GM13976 (cell line): ENCODE results near the gene PSORS1C2.
"Not testable (repeated sequence)": the region's sequence is repeated elsewhere in the genome, so short reads cannot be mapped to it uniquely, and the experiment has no call there.

Experiments used
- DNase-seq: peaks from one replicate; pipeline ENCODE4 v3.0.0; 2012; ENCODE audit warnings: low spot score
- in situ Hi-C: fragments of 300-500 bp; cut with MboI; formaldehyde crosslinking; loops from one replicate; pipeline ENCODE4 v1.12.0; 2022; ENCODE audit warnings: low sequenced_read_pairs, mixed read lengths, inconsistent platforms; ENCODE audit not compliant: unreplicated experiment
- TF ChIP-seq, protein P1 (sequence below): IDR thresholded peaks from 2 replicates; pipeline ENCODE4 v1.5.1; 2012; ENCODE audit warnings: borderline replicate concordance, mild to moderate bottlenecking; ENCODE audit not compliant: insufficient read depth; ENCODE audit errors: extremely low read depth, missing control alignments, control extremely low read depth

PSORS1C2 gene

GRCh38 chr6:31170987-31171671 lies 32.3 kb upstream of the PSORS1C2 start:
- TF ChIP-seq, protein P1, sequence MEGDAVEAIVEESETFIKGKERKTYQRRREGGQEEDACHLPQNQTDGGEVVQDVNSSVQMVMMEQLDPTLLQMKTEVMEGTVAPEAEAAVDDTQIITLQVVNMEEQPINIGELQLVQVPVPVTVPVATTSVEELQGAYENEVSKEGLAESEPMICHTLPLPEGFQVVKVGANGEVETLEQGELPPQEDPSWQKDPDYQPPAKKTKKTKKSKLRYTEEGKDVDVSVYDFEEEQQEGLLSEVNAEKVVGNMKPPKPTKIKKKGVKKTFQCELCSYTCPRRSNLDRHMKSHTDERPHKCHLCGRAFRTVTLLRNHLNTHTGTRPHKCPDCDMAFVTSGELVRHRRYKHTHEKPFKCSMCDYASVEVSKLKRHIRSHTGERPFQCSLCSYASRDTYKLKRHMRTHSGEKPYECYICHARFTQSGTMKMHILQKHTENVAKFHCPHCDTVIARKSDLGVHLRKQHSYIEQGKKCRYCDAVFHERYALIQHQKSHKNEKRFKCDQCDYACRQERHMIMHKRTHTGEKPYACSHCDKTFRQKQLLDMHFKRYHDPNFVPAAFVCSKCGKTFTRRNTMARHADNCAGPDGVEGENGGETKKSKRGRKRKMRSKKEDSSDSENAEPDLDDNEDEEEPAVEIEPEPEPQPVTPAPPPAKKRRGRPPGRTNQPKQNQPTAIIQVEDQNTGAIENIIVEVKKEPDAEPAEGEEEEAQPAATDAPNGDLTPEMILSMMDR, result no peak
- in situ Hi-C loops, result no loop called here
- DNase-seq, result no peak

- in situ Hi-C loops, result no loop called here
- DNase-seq, result no peak
- TF ChIP-seq, protein P1, result no peak
Observed at GRCh38 chr6:31170600-31170881, 31.7 kb upstream of the PSORS1C2 start, which contains the start of gene POU5F1. Gene POU5F1 (minus strand): TSS chr6:31170682. CDS start chr6:31170620, 62 bp downstream.

GRCh38 chr6:31169858-31170599 lies 31.2 kb upstream of the PSORS1C2 start:
- in situ Hi-C loops, DNase-seq: not testable (repeated sequence)

DNA sequence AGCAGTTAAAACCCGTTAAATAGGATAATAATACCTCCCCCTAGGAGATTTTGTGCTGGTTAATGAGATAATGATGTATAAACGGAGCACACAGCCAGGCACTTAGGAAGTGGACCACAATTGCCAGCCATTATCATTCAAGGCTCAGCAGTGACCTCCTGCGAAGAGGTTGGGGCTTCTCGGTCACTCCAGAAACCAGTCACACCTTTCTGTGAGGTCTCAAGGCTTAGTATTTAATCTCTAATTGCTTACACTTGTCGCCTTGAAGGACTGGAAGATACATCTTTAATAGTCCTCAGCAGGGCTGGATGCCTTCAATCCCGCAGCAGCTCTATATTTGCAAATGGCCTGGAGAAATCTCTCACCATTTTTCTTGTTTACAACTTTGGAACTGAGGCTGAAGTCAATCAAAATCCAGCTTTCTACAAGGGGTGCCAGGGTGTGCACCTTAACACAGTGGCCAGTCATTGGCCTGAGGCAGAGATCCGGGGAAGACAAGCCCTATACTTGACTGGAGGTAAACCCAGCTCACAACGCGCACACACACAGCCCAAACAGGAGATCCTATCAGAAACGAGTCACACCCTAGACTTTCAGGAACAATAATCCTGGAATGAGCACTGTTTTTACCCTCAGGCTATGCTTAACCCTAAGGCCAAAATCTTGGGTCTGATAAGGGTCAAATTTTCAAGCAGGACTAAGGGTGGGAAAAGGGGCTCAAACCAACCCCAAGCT lies 30.4 kb upstream of the PSORS1C2 start:
- TF ChIP-seq, protein P1, result no peak
- in situ Hi-C loops, result no loop called here
- DNase-seq, result no peak

- in situ Hi-C loops, result no loop called here
- TF ChIP-seq, protein P1, result no peak
Observed at GRCh38 chr6:31168606-31169005, 29.7 kb upstream of the PSORS1C2 start.

DNA sequence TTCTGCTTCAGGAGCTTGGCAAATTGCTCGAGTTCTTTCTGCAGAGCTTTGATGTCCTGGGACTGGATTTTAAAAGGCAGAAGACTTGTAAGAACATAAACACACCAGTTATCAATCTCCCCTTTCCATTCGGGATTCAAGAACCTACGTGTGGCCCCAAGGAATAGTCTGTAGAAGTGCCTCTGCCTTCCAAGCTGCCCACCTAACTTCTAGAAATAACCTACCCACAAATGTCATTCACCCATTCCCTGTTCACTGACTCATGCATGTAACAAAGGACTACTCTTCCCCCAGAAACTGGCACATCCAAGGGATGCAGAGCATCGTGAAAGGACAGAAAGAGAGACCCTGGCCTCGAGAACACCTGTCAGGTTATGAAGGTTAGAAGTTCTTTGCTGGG lies 27.1 kb upstream of the PSORS1C2 start:
- no peak for DNase-seq
- TF ChIP-seq, protein P1, result no peak
- in situ Hi-C loops, result no loop called here

More at GRCh38 chr6:31168606-31169005, 29.7 kb upstream of the PSORS1C2 start:
- no peak for DNase-seq

- DNase-seq, result peak; percentile 66
Observed at GRCh38 chr6:31165064-31165832, 26.4 kb upstream of the PSORS1C2 start.

DNA sequence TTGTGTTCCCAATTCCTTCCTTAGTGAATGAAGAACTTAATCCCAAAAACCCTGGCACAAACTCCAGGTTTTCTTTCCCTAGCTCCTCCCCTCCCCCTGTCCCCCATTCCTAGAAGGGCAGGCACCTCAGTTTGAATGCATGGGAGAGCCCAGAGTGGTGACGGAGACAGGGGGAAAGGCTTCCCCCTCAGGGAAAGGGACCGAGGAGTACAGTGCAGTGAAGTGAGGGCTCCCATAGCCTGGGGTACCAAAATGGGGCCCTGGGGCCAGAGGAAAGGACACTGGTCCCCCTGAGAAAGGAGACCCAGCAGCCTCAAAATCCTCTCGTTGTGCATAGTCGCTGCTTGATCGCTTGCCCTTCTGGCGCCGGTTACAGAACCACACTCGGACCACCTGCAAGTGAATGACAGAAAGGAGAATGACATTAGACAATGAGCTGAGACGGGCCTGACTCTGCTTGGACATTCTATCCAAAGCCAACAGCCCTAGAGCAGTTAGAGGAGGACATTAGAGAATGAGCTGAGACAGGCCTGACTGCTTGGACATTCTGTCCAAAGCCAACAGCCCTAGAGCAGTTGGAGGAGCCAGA lies 25.7 kb upstream of the PSORS1C2 start:
- DNase-seq, in situ Hi-C loops: not testable (repeated sequence)

More at GRCh38 chr6:31165064-31165832, 26.4 kb upstream of the PSORS1C2 start:
- in situ Hi-C loops, result not testable (repeated sequence)
